HG03135 (cell line): ENCODE data around the gene GNAQ.
"Not testable (repeated sequence)": the region's sequence is repeated elsewhere in the genome, so short reads cannot be mapped to it uniquely, and the experiment has no call there.

Experiments
- ATAC-seq: cut with Tn5 transposase; IDR thresholded peaks from one replicate; pipeline ENCODE4 v1.9.1; 2021; ENCODE audit warnings: mild to moderate bottlenecking, moderate library complexity; ENCODE audit not compliant: unreplicated experiment

The GNAQ gene

GRCh38 chr9:78031444-78031892 lies at the start of gene GNAQ:
TSS of gene GNAQ (minus strand) at chr9:78031811. CDS start at chr9:78031235, 576 bp downstream.
- ATAC-seq = no peak

DNA sequence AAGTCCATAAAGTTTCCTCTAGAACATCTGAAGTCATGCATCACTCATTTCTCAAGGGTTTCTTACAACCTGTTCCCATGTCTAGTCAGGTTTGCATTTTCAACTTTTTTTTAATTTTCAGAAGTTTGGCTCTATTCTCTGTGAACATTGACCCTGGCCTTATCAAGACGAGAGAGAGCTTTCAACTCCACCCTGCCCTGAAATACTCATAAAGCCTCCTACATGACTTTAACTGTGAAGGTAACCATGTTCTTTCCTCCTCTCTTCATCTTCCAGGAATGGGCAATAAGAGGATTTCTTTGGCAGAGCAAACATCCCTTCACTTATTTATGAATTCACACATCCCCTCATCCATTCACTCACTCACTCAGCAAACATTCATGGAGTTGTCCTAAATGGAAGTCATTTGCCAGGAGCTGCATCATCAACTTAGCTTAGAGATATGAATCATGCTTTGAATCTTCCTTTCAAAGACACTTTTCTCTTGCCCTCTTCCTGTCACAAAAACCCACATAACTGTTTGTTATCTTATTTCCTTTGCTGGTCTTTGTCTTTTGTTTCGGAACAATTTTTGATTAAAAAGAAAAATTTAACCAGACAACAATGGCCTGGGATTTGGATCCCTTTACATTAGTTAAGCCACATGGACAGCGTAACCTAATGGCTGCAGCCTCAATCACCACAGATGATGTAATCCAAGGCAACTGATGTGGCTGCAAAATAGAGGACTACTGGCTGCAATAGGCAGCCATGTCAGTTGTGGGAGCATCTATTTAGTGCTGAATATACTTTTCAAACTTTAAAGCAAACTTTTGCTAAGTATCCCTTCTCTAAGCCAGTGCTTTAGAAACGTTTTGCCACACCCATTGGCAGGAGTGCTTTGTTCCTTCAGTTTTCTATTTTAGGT lies 43.0 kb upstream of the GNAQ start:
- no peak for ATAC-seq

- ATAC-seq = no peak
These were observed 42.1 kb upstream of the GNAQ start for GRCh38 chr9:78073722-78074121.

GRCh38 chr9:78072586-78073199 lies 41.1 kb upstream of the GNAQ start:
- no peak for ATAC-seq

GRCh38 chr9:78070521-78070920 lies 38.9 kb upstream of the GNAQ start:
- ATAC-seq = no peak

DNA sequence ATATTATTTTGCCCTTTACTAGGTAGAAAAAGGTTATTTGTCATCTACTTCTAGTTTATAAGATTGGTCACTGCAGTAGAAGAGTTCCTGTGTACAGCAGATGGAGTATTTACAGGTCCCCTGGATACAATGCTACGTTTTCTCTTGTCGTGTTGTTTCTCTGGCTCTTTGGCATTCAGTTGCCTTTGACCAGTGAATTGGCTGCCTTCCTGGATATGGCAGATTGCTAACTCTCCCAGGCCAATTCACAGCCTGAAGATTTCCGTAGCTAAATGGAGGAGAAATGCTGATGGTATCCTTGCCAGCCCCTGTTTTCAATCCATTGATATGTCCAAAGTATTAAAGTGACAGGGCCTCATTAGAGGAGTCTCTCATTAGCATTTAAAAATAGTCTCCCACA lies 32.5 kb upstream of the GNAQ start:
- no peak for ATAC-seq

GRCh38 chr9:78062710-78063109 lies 31.1 kb upstream of the GNAQ start:
- ATAC-seq = no peak

DNA sequence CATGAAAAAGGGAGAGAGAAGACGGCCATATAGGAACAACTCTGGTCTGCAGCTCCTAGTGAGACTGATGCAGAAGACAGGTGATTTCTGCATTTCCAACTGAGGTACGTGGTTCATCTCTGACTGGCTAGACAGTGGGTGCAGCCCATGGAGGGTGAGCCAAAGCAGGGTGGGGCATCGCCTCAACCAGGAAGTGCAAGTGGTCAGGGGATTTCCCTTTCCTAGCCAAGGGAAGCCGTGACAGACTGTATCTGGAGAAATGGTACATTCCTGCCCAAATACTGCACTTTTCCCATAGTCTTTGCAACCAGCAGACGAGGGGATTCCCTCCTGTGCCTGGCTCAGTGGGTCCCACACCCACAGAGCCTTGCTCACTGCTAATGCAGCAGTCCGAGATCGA lies 22.6 kb upstream of the GNAQ start:
- ATAC-seq = not testable (repeated sequence)

DNA sequence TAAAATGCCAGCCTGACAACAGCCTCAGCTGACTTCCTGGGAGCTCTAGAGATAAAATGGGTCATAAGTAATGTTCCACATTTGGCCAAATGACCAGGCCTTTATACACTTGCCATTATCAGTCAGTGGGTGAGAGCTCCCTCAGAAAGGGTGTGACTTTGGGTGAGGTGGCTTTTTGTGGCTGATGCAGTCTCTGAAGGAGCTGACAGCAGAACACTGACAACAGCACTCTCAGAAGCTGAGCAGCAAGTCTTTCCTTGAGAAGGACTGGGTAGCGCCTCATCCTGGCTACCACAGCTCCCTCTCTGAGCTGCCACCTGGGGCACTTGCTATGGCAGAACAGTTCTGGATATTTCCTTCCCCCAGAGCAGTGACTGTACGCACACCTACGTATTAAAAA lies 22.0 kb upstream of the GNAQ start:
- ATAC-seq = no peak

- ATAC-seq = no peak
These were observed 18.8 kb upstream of the GNAQ start for GRCh38 chr9:78050421-78050820.

- ATAC-seq = no peak
These were observed 17.9 kb upstream of the GNAQ start for GRCh38 chr9:78049484-78049883.

DNA sequence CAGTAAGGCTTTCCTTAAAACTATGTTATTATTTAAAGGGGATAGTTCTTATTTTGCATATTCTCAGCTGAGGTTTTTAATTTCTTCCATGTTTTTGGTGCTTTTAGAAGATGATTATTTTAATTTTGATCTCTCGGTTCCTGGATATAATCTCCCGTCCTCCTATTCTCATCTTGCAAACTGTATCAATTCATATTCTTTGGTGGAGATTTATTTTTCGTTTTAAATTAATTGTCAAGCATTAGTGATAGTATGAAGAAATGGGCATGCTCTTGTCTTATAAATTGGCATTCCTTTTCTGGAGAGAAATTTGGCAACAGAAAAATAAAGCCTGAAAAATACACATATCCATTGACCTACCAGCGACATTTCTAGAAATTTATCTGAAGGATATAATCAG lies 15.5 kb upstream of the GNAQ start:
- ATAC-seq = no peak

DNA sequence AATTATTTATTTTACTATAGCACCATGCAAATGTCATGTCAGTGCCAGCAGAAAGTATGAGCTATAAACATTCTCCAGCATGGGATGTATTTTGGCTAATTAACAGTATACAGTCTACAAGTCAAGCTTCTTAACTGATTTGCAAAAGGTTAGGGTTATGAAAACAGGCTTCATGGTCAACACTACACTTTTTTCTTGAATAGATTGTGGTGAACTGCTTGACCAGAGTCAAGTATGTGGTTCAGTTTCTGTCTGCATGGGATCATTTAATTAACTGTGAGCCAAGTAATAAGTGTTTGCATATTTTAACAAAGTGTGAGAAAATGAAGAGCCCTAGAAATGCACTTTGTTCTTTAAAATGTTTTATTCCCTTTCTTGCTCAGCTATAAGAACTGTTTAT lies 14.5 kb upstream of the GNAQ start:
- no peak for ATAC-seq

GRCh38 chr9:78044886-78045285 lies 13.3 kb upstream of the GNAQ start:
- no peak for ATAC-seq

GRCh38 chr9:78044189-78044588 lies 12.6 kb upstream of the GNAQ start:
- no peak for ATAC-seq

DNA sequence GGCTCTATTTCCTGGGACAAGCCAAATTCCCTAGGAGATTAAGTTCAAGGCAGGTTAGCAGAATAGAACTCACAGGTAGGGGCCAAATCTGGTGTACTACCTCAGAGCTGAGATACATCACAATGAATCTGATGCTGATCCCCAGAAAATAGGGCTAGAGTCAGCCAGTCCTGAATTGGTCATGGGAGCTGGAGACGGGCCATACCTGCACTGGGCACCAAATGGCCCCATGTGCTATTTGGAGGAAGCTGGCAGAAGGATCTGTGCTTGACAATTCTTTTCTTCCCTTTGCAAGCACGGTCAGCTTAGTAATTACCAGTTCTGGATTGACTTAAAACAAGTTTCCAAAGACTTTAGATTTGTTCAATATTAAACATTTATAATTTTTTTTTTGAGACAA lies 10.4 kb upstream of the GNAQ start:
- ATAC-seq = no peak

GRCh38 chr9:78040726-78041125 lies 9.1 kb upstream of the GNAQ start:
- ATAC-seq = no peak

DNA sequence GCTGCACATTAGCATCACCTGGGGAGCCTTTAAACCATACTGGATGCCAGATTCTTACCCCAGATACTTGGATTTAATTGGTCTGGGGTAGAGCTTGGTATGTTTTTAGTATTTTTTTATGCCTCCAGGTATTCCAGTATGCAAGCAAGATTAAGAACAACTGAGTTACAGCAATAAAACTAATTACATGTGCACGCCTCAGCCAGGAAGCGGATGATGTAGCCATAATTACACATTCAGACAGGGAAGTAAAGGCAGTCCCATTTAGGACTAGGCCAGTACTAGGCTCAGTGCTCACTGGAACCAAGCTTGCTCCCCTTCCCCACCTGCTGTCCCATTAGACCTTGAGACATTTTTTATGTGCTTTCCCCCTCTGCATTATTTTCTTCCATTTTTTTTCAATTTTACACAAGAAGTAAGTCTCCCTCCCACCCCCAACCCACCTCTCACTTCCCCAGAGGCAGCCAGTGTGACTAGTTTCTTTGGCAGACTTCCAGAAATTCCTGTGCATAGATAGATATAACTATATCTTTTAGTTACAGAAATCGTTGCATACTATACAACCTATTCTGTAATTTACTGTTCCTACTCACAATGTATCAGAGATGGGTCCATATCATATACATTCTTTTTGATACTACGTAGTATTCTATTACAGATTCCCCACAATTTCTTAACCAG lies 7.1 kb upstream of the GNAQ start:
- ATAC-seq = no peak

- ATAC-seq = no peak
These were observed 3.9 kb upstream of the GNAQ start for GRCh38 chr9:78035383-78035993.

- no peak for ATAC-seq
These were observed 2.3 kb upstream of the GNAQ start for GRCh38 chr9:78033870-78034269.

- no peak for ATAC-seq
These were observed 1.3 kb upstream of the GNAQ start for GRCh38 chr9:78032730-78033457.
